ENCODE results near the gene IGLL5.

DNA sequence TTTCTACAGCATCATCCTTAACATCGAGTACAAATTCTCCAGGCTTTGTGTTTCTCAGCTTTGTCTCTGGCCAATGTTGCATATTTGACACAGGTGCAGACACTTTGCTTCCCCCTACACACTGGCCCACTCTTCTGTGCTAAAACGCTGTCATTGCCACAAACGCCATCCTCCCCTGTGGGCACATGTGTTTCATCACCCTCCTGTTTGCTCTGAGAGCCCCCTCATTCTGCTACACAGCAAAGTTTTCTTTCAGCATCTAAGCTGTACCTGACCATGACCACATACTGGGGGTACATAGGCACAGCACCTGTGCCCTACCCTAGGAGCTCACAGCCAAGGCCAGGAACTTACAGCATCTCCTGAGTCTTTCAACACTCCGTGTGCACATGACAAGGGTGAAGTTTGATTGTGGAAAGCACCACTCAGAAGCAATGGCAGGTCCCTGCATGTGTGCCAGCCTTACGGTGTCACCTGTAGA is 7.9 kb upstream of the IGLL5 start:
- TF ChIP-seq, protein P1, sequence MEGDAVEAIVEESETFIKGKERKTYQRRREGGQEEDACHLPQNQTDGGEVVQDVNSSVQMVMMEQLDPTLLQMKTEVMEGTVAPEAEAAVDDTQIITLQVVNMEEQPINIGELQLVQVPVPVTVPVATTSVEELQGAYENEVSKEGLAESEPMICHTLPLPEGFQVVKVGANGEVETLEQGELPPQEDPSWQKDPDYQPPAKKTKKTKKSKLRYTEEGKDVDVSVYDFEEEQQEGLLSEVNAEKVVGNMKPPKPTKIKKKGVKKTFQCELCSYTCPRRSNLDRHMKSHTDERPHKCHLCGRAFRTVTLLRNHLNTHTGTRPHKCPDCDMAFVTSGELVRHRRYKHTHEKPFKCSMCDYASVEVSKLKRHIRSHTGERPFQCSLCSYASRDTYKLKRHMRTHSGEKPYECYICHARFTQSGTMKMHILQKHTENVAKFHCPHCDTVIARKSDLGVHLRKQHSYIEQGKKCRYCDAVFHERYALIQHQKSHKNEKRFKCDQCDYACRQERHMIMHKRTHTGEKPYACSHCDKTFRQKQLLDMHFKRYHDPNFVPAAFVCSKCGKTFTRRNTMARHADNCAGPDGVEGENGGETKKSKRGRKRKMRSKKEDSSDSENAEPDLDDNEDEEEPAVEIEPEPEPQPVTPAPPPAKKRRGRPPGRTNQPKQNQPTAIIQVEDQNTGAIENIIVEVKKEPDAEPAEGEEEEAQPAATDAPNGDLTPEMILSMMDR (IDR thresholded peaks at IDR 0.05) = no peak
- TF ChIP-seq TEAD4 (IDR thresholded peaks at IDR 0.05; ENCODE audit: borderline replicate concordance, insufficient read depth) = no peak
- no peak for TF ChIP-seq TAF1 (IDR thresholded peaks at IDR 0.05; ENCODE audit: borderline replicate concordance, low read depth, low read length)
- no peak for TF ChIP-seq ELF1 (IDR thresholded peaks at IDR 0.05)
- TF ChIP-seq EP300 (IDR thresholded peaks at IDR 0.05; ENCODE audit: borderline replicate concordance in 1 of 2, low read depth in 1 of 2, low read length in 1 of 2) = no peak
- no peak for TF ChIP-seq MXI1 (IDR thresholded peaks at IDR 0.05; ENCODE audit: low read depth, low read length)
- no peak for TF ChIP-seq TCF12 (IDR thresholded peaks at IDR 0.05)
- TF ChIP-seq SMC3 (IDR thresholded peaks at IDR 0.05; ENCODE audit: low read depth, low read length) = no peak
- no peak for TF ChIP-seq FOXM1 (IDR thresholded peaks at IDR 0.05; ENCODE audit: low read depth)
- TF ChIP-seq NFIC (IDR thresholded peaks at IDR 0.05; ENCODE audit: borderline replicate concordance) = no peak
- no peak for TF ChIP-seq RFX5 (IDR thresholded peaks at IDR 0.05; ENCODE audit: low read length)
- no peak for TF ChIP-seq SIN3A (IDR thresholded peaks at IDR 0.05; ENCODE audit: borderline replicate concordance, low read depth, low read length)

All from SK-N-SH (cell line).